Erythroblast (primary cell): ENCODE data around the gene ITGA7.

Experiments used
- GATA1 ChIP-seq: IDR thresholded peaks from 2 replicates; pipeline ENCODE4 v1.6.1; 2011; ENCODE audit warnings: low read depth, mild to moderate bottlenecking, control low read depth, low read length, moderate library complexity
- POLR2A ChIP-seq: IDR thresholded peaks from 2 replicates; pipeline ENCODE4 v1.6.1; 2011; ENCODE audit warnings: mild to moderate bottlenecking, low read length

DNA sequence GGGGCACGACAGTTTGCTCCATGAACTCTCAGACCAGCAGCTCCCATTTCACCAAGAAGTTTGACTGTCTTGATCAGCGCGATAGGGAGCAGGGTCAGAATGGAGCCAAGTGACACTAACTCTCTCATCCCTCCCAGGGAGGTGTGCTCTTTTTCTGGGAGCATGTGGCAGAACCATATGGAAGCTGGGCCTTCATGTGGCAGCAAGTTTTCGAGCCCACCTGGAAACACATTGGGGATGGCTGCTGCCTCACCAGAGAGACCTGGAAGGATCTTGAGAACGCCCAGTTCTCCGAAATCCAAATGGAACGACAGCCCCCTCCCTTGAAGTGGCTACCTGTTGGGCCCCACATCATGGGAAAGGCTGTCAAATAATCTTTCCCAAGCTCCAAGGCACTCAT is 24.0 kb downstream of the ITGA7 start:
- TF ChIP-seq POLR2A: no peak
- TF ChIP-seq GATA1: no peak
